ENCODE measurements around the gene TEX44. TPM values are rescaled to one million over a fixed set of nuclear protein-coding genes. Genes with fewer than 3 reads are reported as not detected.

The TEX44 gene
- total RNA-seq, 1 experiment from 2014 or later, result not detected

DNA sequence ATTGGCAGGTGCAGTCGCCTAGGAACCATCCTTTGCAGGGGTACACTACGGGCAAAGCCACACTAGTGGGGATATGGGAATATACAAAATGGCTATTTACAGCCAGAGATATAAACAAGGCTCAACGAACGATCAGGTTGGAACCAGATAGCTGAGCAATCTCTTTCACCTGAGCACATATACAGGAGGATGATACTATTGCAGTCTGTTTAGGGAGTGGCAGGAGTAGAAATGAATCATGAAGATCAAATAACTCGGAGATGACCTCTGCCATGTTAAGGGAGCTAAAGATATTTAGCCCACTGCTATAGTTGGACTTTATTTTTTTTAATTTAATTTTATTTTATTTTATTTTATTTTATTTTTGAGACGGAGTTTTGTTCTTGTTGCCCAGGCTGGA lies 33.8 kb downstream of the TEX44 start:
- no peak for DNase-seq (ENCODE audit: low read depth, low spot score)
- ChIA-PET POLR2A (interaction anchor here (0.6 kb wide), 1 partner anchor 25 kb away, joined by 3 read pairs; no protein-coding TSS in a partner anchor), CTCF (no interaction called here)
- no peaks in the 10 kb centered on the region for H3K9me3 ChIP-seq (ENCODE audit: control insufficient read depth, insufficient read depth, low read depth, low read length)
- intact Hi-C loops (cut with micrococcal nuclease; ENCODE audit: unreplicated experiment) (no loop called here), in situ Hi-C loops (cut with HindIII; ENCODE audit: low pct_unique_long_range_greater_than_20kb, low sequenced_read_pairs) (no loop called here)
- H3K4me3 ChIP-seq (ENCODE audit: low read depth in 2 of 2, low read length in 2 of 2), result no peak overlapping the region
- H3K4me1 ChIP-seq (ENCODE audit: control insufficient read depth, insufficient read depth, low read length), result peaks cover 1% of the 10 kb centered on the region; the same call in 1 of the 2 replicates
- no TSS peak for BruUV-seq (replicated peaks)
- ATAC-seq, result no peak
- no peaks in the 10 kb centered on the region for H3K27me3 ChIP-seq (ENCODE audit: control insufficient read depth, insufficient read depth, low read length)
- TF ChIP-seq, protein P1, sequence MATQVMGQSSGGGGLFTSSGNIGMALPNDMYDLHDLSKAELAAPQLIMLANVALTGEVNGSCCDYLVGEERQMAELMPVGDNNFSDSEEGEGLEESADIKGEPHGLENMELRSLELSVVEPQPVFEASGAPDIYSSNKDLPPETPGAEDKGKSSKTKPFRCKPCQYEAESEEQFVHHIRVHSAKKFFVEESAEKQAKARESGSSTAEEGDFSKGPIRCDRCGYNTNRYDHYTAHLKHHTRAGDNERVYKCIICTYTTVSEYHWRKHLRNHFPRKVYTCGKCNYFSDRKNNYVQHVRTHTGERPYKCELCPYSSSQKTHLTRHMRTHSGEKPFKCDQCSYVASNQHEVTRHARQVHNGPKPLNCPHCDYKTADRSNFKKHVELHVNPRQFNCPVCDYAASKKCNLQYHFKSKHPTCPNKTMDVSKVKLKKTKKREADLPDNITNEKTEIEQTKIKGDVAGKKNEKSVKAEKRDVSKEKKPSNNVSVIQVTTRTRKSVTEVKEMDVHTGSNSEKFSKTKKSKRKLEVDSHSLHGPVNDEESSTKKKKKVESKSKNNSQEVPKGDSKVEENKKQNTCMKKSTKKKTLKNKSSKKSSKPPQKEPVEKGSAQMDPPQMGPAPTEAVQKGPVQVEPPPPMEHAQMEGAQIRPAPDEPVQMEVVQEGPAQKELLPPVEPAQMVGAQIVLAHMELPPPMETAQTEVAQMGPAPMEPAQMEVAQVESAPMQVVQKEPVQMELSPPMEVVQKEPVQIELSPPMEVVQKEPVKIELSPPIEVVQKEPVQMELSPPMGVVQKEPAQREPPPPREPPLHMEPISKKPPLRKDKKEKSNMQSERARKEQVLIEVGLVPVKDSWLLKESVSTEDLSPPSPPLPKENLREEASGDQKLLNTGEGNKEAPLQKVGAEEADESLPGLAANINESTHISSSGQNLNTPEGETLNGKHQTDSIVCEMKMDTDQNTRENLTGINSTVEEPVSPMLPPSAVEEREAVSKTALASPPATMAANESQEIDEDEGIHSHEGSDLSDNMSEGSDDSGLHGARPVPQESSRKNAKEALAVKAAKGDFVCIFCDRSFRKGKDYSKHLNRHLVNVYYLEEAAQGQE (IDR thresholded peaks at IDR 0.05; ENCODE audit: insufficient read depth in 1 of 2, low read depth in 2 of 2, low read length in 1 of 2), result no peak
- TF ChIP-seq, protein P2, sequence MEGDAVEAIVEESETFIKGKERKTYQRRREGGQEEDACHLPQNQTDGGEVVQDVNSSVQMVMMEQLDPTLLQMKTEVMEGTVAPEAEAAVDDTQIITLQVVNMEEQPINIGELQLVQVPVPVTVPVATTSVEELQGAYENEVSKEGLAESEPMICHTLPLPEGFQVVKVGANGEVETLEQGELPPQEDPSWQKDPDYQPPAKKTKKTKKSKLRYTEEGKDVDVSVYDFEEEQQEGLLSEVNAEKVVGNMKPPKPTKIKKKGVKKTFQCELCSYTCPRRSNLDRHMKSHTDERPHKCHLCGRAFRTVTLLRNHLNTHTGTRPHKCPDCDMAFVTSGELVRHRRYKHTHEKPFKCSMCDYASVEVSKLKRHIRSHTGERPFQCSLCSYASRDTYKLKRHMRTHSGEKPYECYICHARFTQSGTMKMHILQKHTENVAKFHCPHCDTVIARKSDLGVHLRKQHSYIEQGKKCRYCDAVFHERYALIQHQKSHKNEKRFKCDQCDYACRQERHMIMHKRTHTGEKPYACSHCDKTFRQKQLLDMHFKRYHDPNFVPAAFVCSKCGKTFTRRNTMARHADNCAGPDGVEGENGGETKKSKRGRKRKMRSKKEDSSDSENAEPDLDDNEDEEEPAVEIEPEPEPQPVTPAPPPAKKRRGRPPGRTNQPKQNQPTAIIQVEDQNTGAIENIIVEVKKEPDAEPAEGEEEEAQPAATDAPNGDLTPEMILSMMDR (IDR thresholded peaks at IDR 0.05), result no peak
- TF ChIP-seq TCF7L2 (IDR thresholded peaks at IDR 0.05; ENCODE audit: low read depth, low read length) (no peak), SIN3A (IDR thresholded peaks at IDR 0.05; ENCODE audit: borderline replicate concordance, insufficient read depth, low read depth, low read length) (no peak)
- no peak overlapping the region for H3K27ac ChIP-seq (ENCODE audit: low read length)
- H3K36me3 ChIP-seq (ENCODE audit: control insufficient read depth, insufficient read depth, low read length), result no peaks in the 10 kb centered on the region

DNA sequence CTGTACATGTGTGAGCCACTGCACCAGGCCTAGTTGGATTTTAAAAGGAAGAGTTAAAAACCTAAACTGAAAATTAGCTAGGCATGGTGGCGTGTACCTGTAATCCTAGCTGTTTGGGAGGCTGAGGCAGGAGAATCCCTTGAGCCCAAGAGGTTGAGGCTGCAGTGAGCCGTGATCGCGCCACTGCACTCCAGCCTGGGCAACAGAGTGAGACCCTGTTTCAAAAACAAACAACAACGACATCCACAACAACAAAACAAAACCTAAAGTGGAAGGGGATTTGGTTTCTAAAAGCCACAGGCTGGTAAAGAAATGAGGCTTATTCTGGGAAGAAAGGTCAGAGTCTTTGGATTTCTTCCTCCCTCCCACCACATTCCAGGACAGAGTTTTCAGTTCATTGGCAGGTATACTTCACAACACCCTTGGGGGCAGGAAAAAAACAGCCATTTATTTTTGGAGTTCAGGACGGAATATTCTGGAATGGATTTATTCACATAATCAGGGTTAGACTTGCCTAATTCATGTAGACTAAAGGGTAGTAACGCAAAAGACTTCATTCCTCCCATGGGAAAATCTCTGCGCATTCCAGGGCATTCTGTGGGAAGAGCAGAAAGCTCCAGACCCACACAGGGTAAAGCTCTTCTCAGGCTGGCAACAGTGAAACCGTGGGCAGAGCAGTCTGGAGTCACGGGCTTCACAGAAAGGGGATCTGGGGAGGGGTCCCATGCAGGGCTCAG lies 34.9 kb downstream of the TEX44 start:
- ATAC-seq (peak; percentile 54), DNase-seq (ENCODE audit: low read depth, low spot score) (no peak)
- intact Hi-C loops (cut with micrococcal nuclease; ENCODE audit: unreplicated experiment) (no loop called here), in situ Hi-C loops (cut with HindIII; ENCODE audit: low pct_unique_long_range_greater_than_20kb, low sequenced_read_pairs) (no loop called here)
- H3K4me3 ChIP-seq (ENCODE audit: low read depth in 2 of 2, low read length in 2 of 2), result 0 out of 4 replicates have a peak overlapping the region, but pooled peaks of 1 of the 2 experiments have one; percentile 8
- no peak for TF ChIP-seq TCF7L2 (IDR thresholded peaks at IDR 0.05; ENCODE audit: low read depth, low read length)
- TF ChIP-seq POLR2AphosphoS5 (IDR thresholded peaks at IDR 0.05; ENCODE audit: low read depth, low read length), result no peak
- TF ChIP-seq, protein P1 (IDR thresholded peaks at IDR 0.05; ENCODE audit: insufficient read depth in 1 of 2, low read depth in 2 of 2, low read length in 1 of 2), result no peak
- TF ChIP-seq, protein P2 (IDR thresholded peaks at IDR 0.05), result no peak
- no peak for TF ChIP-seq SIN3A (IDR thresholded peaks at IDR 0.05; ENCODE audit: borderline replicate concordance, insufficient read depth, low read depth, low read length)
- H3K27me3 ChIP-seq (ENCODE audit: control insufficient read depth, insufficient read depth, low read length), result no peaks in the 10 kb centered on the region
- peak overlapping the region; percentile 23; the same call in 1 of the 2 replicates for H3K27ac ChIP-seq (ENCODE audit: low read length)
- no peaks in the 10 kb centered on the region for H3K4me1 ChIP-seq (ENCODE audit: control insufficient read depth, insufficient read depth, low read length)
- ChIA-PET CTCF (no interaction called here), POLR2A (interaction anchor here (0.5 to 0.7 kb wide), 4 partner anchors 38 to 262 kb away, joined by 3 to 4 read pairs (median 4); no protein-coding TSS in a partner anchor)
- BruUV-seq (replicated peaks), result no TSS peak
- no peaks in the 10 kb centered on the region for H3K9me3 ChIP-seq (ENCODE audit: control insufficient read depth, insufficient read depth, low read depth, low read length)
- no peaks in the 10 kb centered on the region for H3K36me3 ChIP-seq (ENCODE audit: control insufficient read depth, insufficient read depth, low read length)
